HG03097 (cell line): ENCODE measurements around the gene EIF4B.

Experiments used
- ATAC-seq: cut with Tn5 transposase; IDR thresholded peaks from one replicate; pipeline ENCODE4 v1.9.1; 2021; ENCODE audit not compliant: unreplicated experiment, low FRiP score

EIF4B gene

GRCh38 chr12:53056901-53057300, 50.6 kb downstream of the EIF4B start:
- no peak for ATAC-seq

- ATAC-seq = no peak
Measured at GRCh38 chr12:53057816-53058500, 51.7 kb downstream of the EIF4B start.

GRCh38 chr12:53058674-53059433, 52.6 kb downstream of the EIF4B start:
- ATAC-seq = no peak

GRCh38 chr12:53059434-53060063, 53.3 kb downstream of the EIF4B start:
- no peak for ATAC-seq

- ATAC-seq = no peak
Measured at GRCh38 chr12:53060064-53060720, 53.9 kb downstream of the EIF4B start.

GRCh38 chr12:53060721-53061276, 54.5 kb downstream of the EIF4B start:
- no peak for ATAC-seq

GRCh38 chr12:53061404-53062010, 55.3 kb downstream of the EIF4B start:
- ATAC-seq = no peak

- ATAC-seq = no peak
Measured at GRCh38 chr12:53062011-53062961, 56.0 kb downstream of the EIF4B start.

GRCh38 chr12:53062977-53063707, 56.9 kb downstream of the EIF4B start:
- ATAC-seq = no peak

- no peak for ATAC-seq
Measured at GRCh38 chr12:53063708-53064612, 57.7 kb downstream of the EIF4B start.

GRCh38 chr12:53064613-53065436, 58.6 kb downstream of the EIF4B start:
- no peak for ATAC-seq

GRCh38 chr12:53065470-53065869, 59.2 kb downstream of the EIF4B start:
- no peak for ATAC-seq

GRCh38 chr12:53065975-53066931, 60.0 kb downstream of the EIF4B start:
- ATAC-seq = no peak

GRCh38 chr12:53067074-53067992, 61.1 kb downstream of the EIF4B start:
- ATAC-seq = no peak
